ENCODE data around the gene DUSP18.
A peak's percentile ranks its signal among the peaks of the same experiment; 100 is the strongest.
"Not testable (repeated sequence)": the region's sequence is repeated elsewhere in the genome, so short reads cannot be mapped to it uniquely, and the experiment has no call there.

DUSP18 gene

GRCh38 chr22:30695351-30695851 is 27.7 kb upstream of the DUSP18 start:
- H3K27ac ChIP-seq (ENCODE audit: low read length): no peak overlapping the region
- H3K9me3 ChIP-seq (ENCODE audit: insufficient read depth, low read depth, low read length): no peaks in the 10 kb centered on the region
- peak overlapping the region; percentile 76 for H3K4me3 ChIP-seq (ENCODE audit: low read length)
- peak overlapping the region; percentile 59; the same call in 1 of the 2 replicates for H3K9ac ChIP-seq (ENCODE audit: low read depth, low read length)
- H3K4me1 ChIP-seq (ENCODE audit: insufficient read depth, low read length): no peaks in the 10 kb centered on the region; the same call in 1 of the 2 replicates
- peaks cover 27% of the 10 kb centered on the region for H3K27me3 ChIP-seq (ENCODE audit: insufficient read depth, low read length)
- no peaks in the 10 kb centered on the region for H3K36me3 ChIP-seq (ENCODE audit: insufficient read depth, low read depth, low read length)

GRCh38 chr22:30694640-30695350 is 27.1 kb upstream of the DUSP18 start, which contains the start of gene OSBP2:
Gene OSBP2 (plus strand): TSS chr22:30694874. CDS start chr22:30694910, 36 bp downstream.
- no peaks in the 10 kb centered on the region for H3K36me3 ChIP-seq (ENCODE audit: insufficient read depth, low read depth, low read length)
- no peaks in the 10 kb centered on the region for H3K9me3 ChIP-seq (ENCODE audit: insufficient read depth, low read depth, low read length)
- no peaks in the 10 kb centered on the region; the same call in 1 of the 2 replicates for H3K4me1 ChIP-seq (ENCODE audit: insufficient read depth, low read length)
- H3K27me3 ChIP-seq (ENCODE audit: insufficient read depth, low read length): peaks cover 27% of the 10 kb centered on the region
- peak within 1 kb of the TSS; percentile 76 for H3K4me3 ChIP-seq (ENCODE audit: low read length)
- no peak within 1 kb of the TSS for H3K27ac ChIP-seq (ENCODE audit: low read length)
- H3K9ac ChIP-seq (ENCODE audit: low read depth, low read length): peak within 1 kb of the TSS; percentile 79; the same call in 1 of the 2 replicates

- Histone ChIP-seq H3K9ac (ENCODE audit: low read depth, low read length) (peak overlapping the region; percentile 79; the same call in 1 of the 2 replicates), H3K4me3 (ENCODE audit: low read length) (peak overlapping the region; percentile 63)
Measured at GRCh38 chr22:30694171-30694639, 26.5 kb upstream of the DUSP18 start.

GRCh38 chr22:30691204-30691603 is 23.5 kb upstream of the DUSP18 start:
- H3K27me3 ChIP-seq (ENCODE audit: insufficient read depth, low read length): peaks cover 20% of the 10 kb centered on the region
- H3K27ac ChIP-seq (ENCODE audit: low read length): no peak overlapping the region
- no peak overlapping the region for H3K9ac ChIP-seq (ENCODE audit: low read depth, low read length)
- H3K36me3 ChIP-seq (ENCODE audit: insufficient read depth, low read depth, low read length): no peaks in the 10 kb centered on the region
- H3K4me1 ChIP-seq (ENCODE audit: insufficient read depth, low read length): no peaks in the 10 kb centered on the region; the same call in 1 of the 2 replicates
- no peak overlapping the region for H3K4me3 ChIP-seq (ENCODE audit: low read length)
- H3K9me3 ChIP-seq (ENCODE audit: insufficient read depth, low read depth, low read length): no peaks in the 10 kb centered on the region

More at GRCh38 chr22:30694171-30694639, 26.5 kb upstream of the DUSP18 start:
- peaks cover 27% of the 10 kb centered on the region for H3K27me3 ChIP-seq (ENCODE audit: insufficient read depth, low read length)
- no peaks in the 10 kb centered on the region; the same call in 1 of the 2 replicates for H3K4me1 ChIP-seq (ENCODE audit: insufficient read depth, low read length)
- no peaks in the 10 kb centered on the region for H3K36me3 ChIP-seq (ENCODE audit: insufficient read depth, low read depth, low read length)
- no peaks in the 10 kb centered on the region for H3K9me3 ChIP-seq (ENCODE audit: insufficient read depth, low read depth, low read length)
- no peak overlapping the region for H3K27ac ChIP-seq (ENCODE audit: low read length)

GRCh38 chr22:30689622-30690021 is 21.9 kb upstream of the DUSP18 start:
- no peaks in the 10 kb centered on the region for H3K36me3 ChIP-seq (ENCODE audit: insufficient read depth, low read depth, low read length)

GRCh38 chr22:30687358-30687757 is 19.7 kb upstream of the DUSP18 start:
- no peak overlapping the region for H3K9ac ChIP-seq (ENCODE audit: low read depth, low read length)
- H3K27ac ChIP-seq (ENCODE audit: low read length): no peak overlapping the region
- no peaks in the 10 kb centered on the region for H3K27me3 ChIP-seq (ENCODE audit: insufficient read depth, low read length)
- H3K4me3 ChIP-seq (ENCODE audit: low read length): no peak overlapping the region
- H3K9me3 ChIP-seq (ENCODE audit: insufficient read depth, low read depth, low read length): no peaks in the 10 kb centered on the region
- no peaks in the 10 kb centered on the region for H3K4me1 ChIP-seq (ENCODE audit: insufficient read depth, low read length)
- no peaks in the 10 kb centered on the region for H3K36me3 ChIP-seq (ENCODE audit: insufficient read depth, low read depth, low read length)

More at GRCh38 chr22:30689622-30690021, 21.9 kb upstream of the DUSP18 start:
- Histone ChIP-seq H3K9me3 (ENCODE audit: insufficient read depth, low read depth, low read length) (no peaks in the 10 kb centered on the region), H3K9ac (ENCODE audit: low read depth, low read length) (no peak overlapping the region), H3K4me1 (ENCODE audit: insufficient read depth, low read length) (no peaks in the 10 kb centered on the region), H3K27ac (ENCODE audit: low read length) (no peak overlapping the region), H3K4me3 (ENCODE audit: low read length) (no peak overlapping the region), H3K27me3 (ENCODE audit: insufficient read depth, low read length) (peaks cover 6% of the 10 kb centered on the region)

- H3K9me3 ChIP-seq (ENCODE audit: insufficient read depth, low read depth, low read length): no peaks in the 10 kb centered on the region
- no peak overlapping the region for H3K9ac ChIP-seq (ENCODE audit: low read depth, low read length)
- no peak overlapping the region for H3K27ac ChIP-seq (ENCODE audit: low read length)
- H3K36me3 ChIP-seq (ENCODE audit: insufficient read depth, low read depth, low read length): no peaks in the 10 kb centered on the region
- peaks cover 4% of the 10 kb centered on the region; the same call in 1 of the 2 replicates for H3K4me1 ChIP-seq (ENCODE audit: insufficient read depth, low read length)
- no peaks in the 10 kb centered on the region for H3K27me3 ChIP-seq (ENCODE audit: insufficient read depth, low read length)
- no peak overlapping the region for H3K4me3 ChIP-seq (ENCODE audit: low read length)
Measured at GRCh38 chr22:30685178-30685577, 17.5 kb upstream of the DUSP18 start.

- Histone ChIP-seq H3K4me3 (ENCODE audit: low read length) (no peak overlapping the region), H3K36me3 (ENCODE audit: insufficient read depth, low read depth, low read length) (no peaks in the 10 kb centered on the region)
Measured at GRCh38 chr22:30681831-30682230, 14.2 kb upstream of the DUSP18 start.

GRCh38 chr22:30680991-30681770 is 13.5 kb upstream of the DUSP18 start:
- Histone ChIP-seq H3K9me3 (ENCODE audit: insufficient read depth, low read depth, low read length) (no peaks in the 10 kb centered on the region), H3K4me3 (ENCODE audit: low read length) (no peak overlapping the region), H3K27me3 (ENCODE audit: insufficient read depth, low read length) (0 out of 2 replicates have a peak, but pooled peaks cover 6% of the 10 kb centered on the region), H3K4me1 (ENCODE audit: insufficient read depth, low read length) (peaks cover 8% of the 10 kb centered on the region; the same call in 1 of the 2 replicates), H3K36me3 (ENCODE audit: insufficient read depth, low read depth, low read length) (no peaks in the 10 kb centered on the region), H3K9ac (ENCODE audit: low read depth, low read length) (no peak overlapping the region), H3K27ac (ENCODE audit: low read length) (no peak overlapping the region)

More at GRCh38 chr22:30681831-30682230, 14.2 kb upstream of the DUSP18 start:
- Histone ChIP-seq H3K9me3 (ENCODE audit: insufficient read depth, low read depth, low read length) (no peaks in the 10 kb centered on the region), H3K4me1 (ENCODE audit: insufficient read depth, low read length) (peaks cover 8% of the 10 kb centered on the region; the same call in 1 of the 2 replicates), H3K27ac (ENCODE audit: low read length) (no peak overlapping the region), H3K27me3 (ENCODE audit: insufficient read depth, low read length) (0 out of 2 replicates have a peak, but pooled peaks cover 6% of the 10 kb centered on the region), H3K9ac (ENCODE audit: low read depth, low read length) (0 out of 2 replicates have a peak overlapping the region, but pooled peaks have one; percentile 12)

GRCh38 chr22:30679895-30680690 is 12.4 kb upstream of the DUSP18 start:
- H3K27ac ChIP-seq (ENCODE audit: low read length); H3K9ac ChIP-seq (ENCODE audit: low read depth, low read length); H3K36me3 ChIP-seq (ENCODE audit: insufficient read depth, low read depth, low read length); H3K9me3 ChIP-seq (ENCODE audit: insufficient read depth, low read depth, low read length); H3K27me3 ChIP-seq (ENCODE audit: insufficient read depth, low read length); H3K4me3 ChIP-seq (ENCODE audit: low read length); H3K4me1 ChIP-seq (ENCODE audit: insufficient read depth, low read length): not testable (repeated sequence)

- not testable (repeated sequence) for H3K27me3 ChIP-seq (ENCODE audit: insufficient read depth, low read length); H3K4me1 ChIP-seq (ENCODE audit: insufficient read depth, low read length); H3K4me3 ChIP-seq (ENCODE audit: low read length); H3K27ac ChIP-seq (ENCODE audit: low read length); H3K9me3 ChIP-seq (ENCODE audit: insufficient read depth, low read depth, low read length); H3K9ac ChIP-seq (ENCODE audit: low read depth, low read length); H3K36me3 ChIP-seq (ENCODE audit: insufficient read depth, low read depth, low read length)
Measured at GRCh38 chr22:30676565-30676964, 8.9 kb upstream of the DUSP18 start.

Data from iPS-20b (cell line).